HEK293 (cell line): ENCODE data around the gene WNT5B.

Source experiments
- CTCF ChIP-seq: fragments of 450-650 bp; formaldehyde crosslinking; IDR thresholded peaks from 2 replicates; pipeline ENCODE4 v1.5.1; 2016; ENCODE audit warnings: missing biosample characterization, missing genetic modification characterization
- HOXD13 ChIP-seq: sonication (generic); formaldehyde crosslinking; IDR thresholded peaks from 2 replicates; pipeline ENCODE4 v1.8.0; 2022; ENCODE audit warnings: missing genetic modification reagents, borderline replicate concordance
- SETDB1 ChIP-seq: IDR thresholded peaks from one replicate; pipeline ENCODE4 v1.6.1; 2017; ENCODE audit warnings: mild to moderate bottlenecking, low read length, moderate library complexity, mixed read lengths; ENCODE audit not compliant: insufficient read length
- ZBTB17 ChIP-seq: fragments of 450-650 bp; formaldehyde crosslinking; IDR thresholded peaks from 2 replicates; pipeline ENCODE4 v1.5.1; 2016; ENCODE audit warnings: missing biosample characterization, missing genetic modification characterization
- ZBTB7A ChIP-seq: fragments of 450-650 bp; formaldehyde crosslinking; IDR thresholded peaks from 2 replicates; pipeline ENCODE4 v1.5.1; 2016; ENCODE audit warnings: low read depth, missing biosample characterization, missing genetic modification characterization
- ZBTB8A ChIP-seq: fragments of 450-650 bp; formaldehyde crosslinking; IDR thresholded peaks from 2 replicates; pipeline ENCODE4 v1.5.1; 2016; ENCODE audit warnings: missing biosample characterization, missing genetic modification characterization
- ZNF768 ChIP-seq: fragments of 450-650 bp; formaldehyde crosslinking; IDR thresholded peaks from 2 replicates; pipeline ENCODE4 v1.5.1; 2018; ENCODE audit warnings: missing biosample characterization, mild to moderate bottlenecking, missing genetic modification characterization

- no peak for TF ChIP-seq SETDB1
- TF ChIP-seq ZBTB17 (tag by site-specific recombination): no peak
- no peak for TF ChIP-seq ZNF768 (tag by site-specific recombination)
- TF ChIP-seq ZBTB8A (tag by site-specific recombination): no peak
- TF ChIP-seq CTCF: no peak
- no peak for TF ChIP-seq ZBTB7A (tag by site-specific recombination)
- TF ChIP-seq HOXD13: no peak
Observed at GRCh38 chr12:1579651-1580435, 49.2 kb upstream of the WNT5B start.
